Glomerular endothelial cell (primary cell): ENCODE results near the gene ACVR1. TPM values are rescaled to one million over a fixed set of nuclear protein-coding genes. Genes with fewer than 3 reads are reported as not detected.

ENCODE experiments used
- DNase-seq: peaks from one replicate; pipeline ENCODE4 v3.0.0-alpha.2; 2011; ENCODE audit warnings: low read depth, low spot score; ENCODE audit errors: extremely low read depth
- total RNA-seq: library from RNA; depleted of rRNA; stranded (reverse); fragments of >200 nt; gene quantifications from 2 replicates; pipeline ENCODE4 v1.2.3, GENCODE V29; 2015

ACVR1 gene
- total RNA-seq = 22.3 and 23.8 TPM in 2 replicates

- DNase-seq = peak; percentile 77
Measured at GRCh38 chr2:157876066-157876785, at the start of gene ACVR1. Gene ACVR1 (minus strand): TSS chr2:157876330. CDS start chr2:157799493, 76,837 bp downstream.

- no peak for DNase-seq
Measured at GRCh38 chr2:157925071-157925470, 48.9 kb upstream of the ACVR1 start.

DNA sequence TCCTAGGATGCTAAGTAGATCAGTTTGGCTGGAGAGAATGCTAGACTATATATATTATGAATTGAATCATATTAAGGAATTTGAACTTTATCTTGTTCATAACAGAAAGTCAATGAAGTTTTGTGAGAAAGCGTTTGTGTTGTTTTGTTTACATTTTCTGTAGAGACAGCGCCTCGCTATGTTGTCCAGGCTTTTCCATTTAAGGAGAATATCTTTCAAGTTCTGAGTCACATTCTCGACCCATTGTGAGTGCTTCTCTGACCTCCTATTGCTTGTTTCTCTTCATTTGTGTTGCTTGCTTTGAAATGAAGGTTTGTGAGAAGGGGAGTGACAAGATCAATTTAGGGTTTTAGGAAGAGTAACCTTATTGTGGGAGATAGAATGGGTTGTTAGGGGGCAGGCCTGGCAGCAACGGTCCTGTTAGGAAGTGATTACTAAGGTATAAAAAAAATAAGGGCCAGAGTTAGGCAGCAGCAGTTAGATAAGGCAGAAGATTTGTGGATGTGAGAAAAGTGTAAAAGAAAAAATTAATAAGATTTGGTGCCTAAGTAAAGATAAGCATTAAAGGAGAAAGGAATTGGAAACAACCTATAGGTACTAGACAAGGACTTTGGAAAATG, 47.6 kb upstream of the ACVR1 start:
- no peak for DNase-seq

- DNase-seq = no peak
Measured at GRCh38 chr2:157922815-157923214, 46.7 kb upstream of the ACVR1 start.

GRCh38 chr2:157922336-157922735, 46.2 kb upstream of the ACVR1 start:
- DNase-seq = no peak

DNA sequence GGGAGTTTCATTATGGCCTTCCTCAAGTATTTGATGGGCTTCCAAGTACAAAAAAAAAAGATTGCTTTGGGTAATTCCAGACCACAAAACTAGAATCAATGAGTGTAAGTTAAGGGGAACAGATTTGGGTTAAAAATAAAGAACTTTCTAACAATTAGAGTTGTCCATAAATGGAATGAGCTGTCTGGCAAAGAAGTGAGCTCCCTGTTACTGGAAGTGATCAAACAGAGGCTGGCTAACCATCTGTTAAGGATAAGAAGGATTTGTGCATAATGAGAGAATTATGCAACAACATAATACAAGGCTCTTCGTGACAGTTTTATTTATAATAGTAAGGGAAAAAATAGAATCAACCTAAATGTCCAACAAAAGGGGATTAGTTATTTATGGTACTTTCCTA, 44.6 kb upstream of the ACVR1 start:
- no peak for DNase-seq

DNA sequence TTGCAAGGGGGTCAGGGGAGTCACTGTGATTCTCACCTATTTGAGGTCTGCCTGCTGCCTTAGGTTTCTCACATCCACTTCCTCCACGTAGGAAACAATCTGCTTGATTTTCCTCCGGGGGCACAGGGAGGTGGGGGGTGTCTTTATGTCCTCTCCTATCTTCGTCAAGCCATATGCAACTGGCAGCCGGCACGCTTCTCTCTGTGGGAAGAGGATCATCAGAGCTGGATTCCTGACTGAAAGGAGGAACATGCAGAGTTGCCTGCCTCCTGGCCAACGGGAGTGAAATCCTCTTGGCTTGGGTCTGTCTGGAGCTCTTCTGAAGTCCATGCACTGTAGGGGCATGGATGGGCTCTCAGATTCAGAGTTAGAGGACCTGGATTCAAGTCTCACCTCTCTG, 43.1 kb upstream of the ACVR1 start:
- no peak for DNase-seq

- DNase-seq = no peak
Measured at GRCh38 chr2:157918319-157918718, 42.2 kb upstream of the ACVR1 start.

DNA sequence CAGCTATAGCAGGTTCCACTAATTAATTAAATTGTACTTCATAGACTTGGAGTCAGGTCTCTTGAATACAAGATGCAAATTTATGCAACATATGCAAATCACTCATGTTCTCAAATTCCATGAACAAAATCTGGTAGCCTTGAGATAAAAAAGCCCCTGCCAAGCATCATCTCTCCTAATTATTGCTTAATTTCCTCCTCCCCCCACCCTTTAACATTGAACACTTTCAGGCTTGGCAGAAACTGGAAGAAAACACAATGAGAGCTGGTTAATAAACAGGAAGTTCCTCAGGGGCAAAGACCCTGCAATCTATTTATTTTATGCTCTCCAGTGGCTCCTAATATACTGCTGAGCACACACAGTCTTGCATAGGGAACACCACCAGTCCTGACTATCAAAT, 35.6 kb upstream of the ACVR1 start:
- no peak for DNase-seq

DNA sequence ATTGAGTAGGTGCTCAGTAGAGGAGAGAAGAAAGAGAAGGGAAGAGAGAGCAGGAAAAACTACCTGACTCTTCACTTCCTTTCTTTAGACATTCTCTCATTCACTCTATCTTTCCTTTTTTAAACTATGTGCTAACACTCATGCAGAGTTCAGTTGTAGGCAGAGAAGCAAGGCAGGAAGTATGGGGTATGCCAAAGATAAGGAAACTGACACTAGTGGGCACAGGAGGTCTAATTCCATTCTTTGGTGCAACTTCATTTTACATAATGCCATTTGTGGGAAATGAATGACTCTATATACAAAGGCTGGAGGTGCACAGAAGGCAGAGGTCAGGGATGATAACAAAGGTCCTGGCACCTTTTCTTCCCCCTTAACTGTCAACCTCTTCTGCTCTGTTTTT, 35.1 kb upstream of the ACVR1 start:
- no peak for DNase-seq

- no peak for DNase-seq
Measured at GRCh38 chr2:157905092-157905491, 29.0 kb upstream of the ACVR1 start.

GRCh38 chr2:157903626-157904025, 27.5 kb upstream of the ACVR1 start:
- no peak for DNase-seq

DNA sequence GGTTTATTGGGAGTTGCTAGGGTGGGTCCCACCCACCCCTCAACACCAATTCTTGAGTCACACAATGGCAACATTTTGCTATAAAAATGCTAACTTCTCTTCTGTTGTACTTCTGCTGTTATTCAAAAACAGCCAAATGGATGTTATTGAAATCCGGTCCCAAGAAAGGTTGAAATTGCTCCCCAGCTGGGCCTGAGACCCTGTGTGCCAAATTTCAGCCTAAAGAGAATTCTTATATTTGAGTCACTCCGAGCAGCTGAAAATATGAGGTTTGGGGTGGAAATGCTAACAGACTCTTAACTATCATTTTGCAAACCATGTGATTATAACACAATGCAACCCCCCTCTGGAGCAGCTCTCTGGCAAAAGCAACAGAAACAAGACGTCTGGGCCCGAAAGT, 27.0 kb upstream of the ACVR1 start:
- no peak for DNase-seq

- no peak for DNase-seq
Measured at GRCh38 chr2:157902692-157903091, 26.6 kb upstream of the ACVR1 start.

GRCh38 chr2:157901325-157901724, 25.2 kb upstream of the ACVR1 start:
- DNase-seq = no peak

DNA sequence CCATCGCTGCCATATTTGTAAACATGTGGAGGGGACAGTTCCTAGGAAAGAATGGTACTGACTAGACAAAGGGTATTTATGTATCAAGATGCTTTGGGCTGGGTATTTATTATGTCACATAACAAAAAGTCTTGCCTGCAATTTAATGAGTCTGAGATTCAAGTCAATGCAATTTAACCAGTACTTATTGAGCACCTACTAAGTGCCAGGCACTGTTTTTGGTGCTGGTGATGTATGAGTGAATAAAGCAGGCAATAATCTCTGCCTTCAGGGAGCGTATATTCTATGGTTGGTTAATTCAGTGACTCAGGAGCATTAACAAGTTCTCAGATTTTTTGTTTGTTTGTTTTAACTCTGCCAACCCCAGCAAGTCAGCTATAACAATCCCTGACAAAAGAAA, 24.6 kb upstream of the ACVR1 start:
- no peak for DNase-seq

- no peak for DNase-seq
Measured at GRCh38 chr2:157900203-157900602, 24.1 kb upstream of the ACVR1 start.

GRCh38 chr2:157899125-157899839, 23.2 kb upstream of the ACVR1 start:
- no peak for DNase-seq

GRCh38 chr2:157898591-157898996, 22.5 kb upstream of the ACVR1 start:
- no peak for DNase-seq

- no peak for DNase-seq
Measured at GRCh38 chr2:157897106-157897971, 21.2 kb upstream of the ACVR1 start.

GRCh38 chr2:157895531-157895930, 19.4 kb upstream of the ACVR1 start:
- no peak for DNase-seq
